DND-41 (cell line): ENCODE measurements around the gene JAKMIP1.
A peak's percentile ranks its signal among the peaks of the same experiment; 100 is the strongest.

Source experiments
- ATAC-seq: fragments of 200-7000 bp; cut with Tn5 transposase; 3 replicates; pipeline ENCODE4 v1.9.1; 2021; ENCODE audit warnings: low read depth; ENCODE audit not compliant: insufficient read depth
- DNase-seq: peaks from one replicate; pipeline ENCODE4 v3.0.0-alpha.2; 2020
- H2AFZ ChIP-seq: 2 replicates; pipeline ENCODE4 v1.6.0; 2012; ENCODE audit warnings: low read depth, low read length
- H3K27ac ChIP-seq: 2 replicates; pipeline ENCODE4 v1.5.1; 2012; ENCODE audit warnings: low read length, inconsistent platforms
- H3K27me3 ChIP-seq: fragments of 200-600 bp; sonication (generic); 2 replicates; pipeline ENCODE4 v1.6.0; 2012; ENCODE audit warnings: low read length, mild to moderate bottlenecking, inconsistent platforms; ENCODE audit not compliant: insufficient read depth, poor library complexity
- H3K36me3 ChIP-seq: 2 replicates; pipeline ENCODE4 v1.5.1; 2012; ENCODE audit warnings: low read length, inconsistent platforms; ENCODE audit not compliant: insufficient read depth
- H3K4me1 ChIP-seq: 2 replicates; pipeline ENCODE4 v1.5.1; 2012; ENCODE audit warnings: mild to moderate bottlenecking, low read length; ENCODE audit not compliant: insufficient read depth
- H3K4me2 ChIP-seq: 2 replicates; pipeline ENCODE4 v1.6.0; 2012; ENCODE audit warnings: mild to moderate bottlenecking, moderate library complexity, low read length, inconsistent platforms; ENCODE audit not compliant: insufficient read depth
- H3K4me3 ChIP-seq, 2 experiments: fragments of 200-600 bp in 1 of 2; shearing (Covaris generic) in 1 of 2; 2 replicates each; pipeline ENCODE4 v1.5.1; 2012 to 2016; ENCODE audit warnings: inconsistent platforms in 2 of 2, low read length in 2 of 2, mild to moderate bottlenecking in 2 of 2, low read depth in 1 of 2, moderate library complexity in 1 of 2
- H3K79me2 ChIP-seq: 2 replicates; pipeline ENCODE4 v1.6.0; 2012; ENCODE audit warnings: low read length, inconsistent platforms; ENCODE audit not compliant: insufficient read depth
- H3K9ac ChIP-seq: 2 replicates; pipeline ENCODE4 v1.6.0; 2012; ENCODE audit warnings: low read depth, mild to moderate bottlenecking, inconsistent platforms, low read length, moderate library complexity
- H3K9me3 ChIP-seq: 2 replicates; pipeline ENCODE4 v1.5.1; 2012; ENCODE audit warnings: low read length, moderate library complexity, mild to moderate bottlenecking, inconsistent platforms; ENCODE audit not compliant: insufficient read depth, severe bottlenecking
- H4K20me1 ChIP-seq: 2 replicates; pipeline ENCODE4 v1.6.0; 2012; ENCODE audit warnings: low read length; ENCODE audit not compliant: insufficient read depth
- CTCF ChIP-seq: IDR thresholded peaks from 2 replicates; pipeline ENCODE4 v1.5.1; 2012; ENCODE audit warnings: borderline replicate concordance, low read length, moderate library complexity, mild to moderate bottlenecking; ENCODE audit not compliant: poor library complexity, severe bottlenecking; ENCODE audit errors: extremely low read depth
- EZH2 ChIP-seq: IDR thresholded peaks from 3 replicates; pipeline ENCODE4 v1.6.1; 2012; ENCODE audit warnings: borderline replicate concordance, low read depth, mild to moderate bottlenecking, moderate library complexity, low read length, inconsistent platforms; ENCODE audit not compliant: severe bottlenecking

JAKMIP1 gene

GRCh38 chr4:6125103-6125651 lies 75.2 kb downstream of the JAKMIP1 start:
- Histone ChIP-seq H3K27me3 (no peaks in the 10 kb centered on the region), H3K4me2 (no peak overlapping the region), H3K4me1 (no peaks in the 10 kb centered on the region), H3K27ac (no peak overlapping the region), H3K9ac (no peak overlapping the region), H3K79me2 (no peaks in the 10 kb centered on the region), H3K4me3 (no peak overlapping the region), H3K36me3 (no peaks in the 10 kb centered on the region), H2AFZ (no peak overlapping the region), H3K9me3 (no peaks in the 10 kb centered on the region), H4K20me1 (no peaks in the 10 kb centered on the region; the same call in none of the 2 replicates)
- TF ChIP-seq CTCF: no peak
- no peak for TF ChIP-seq EZH2
- ATAC-seq (peak; percentile 35; the same call in 1 of the 3 replicates), DNase-seq (no peak)

DNA sequence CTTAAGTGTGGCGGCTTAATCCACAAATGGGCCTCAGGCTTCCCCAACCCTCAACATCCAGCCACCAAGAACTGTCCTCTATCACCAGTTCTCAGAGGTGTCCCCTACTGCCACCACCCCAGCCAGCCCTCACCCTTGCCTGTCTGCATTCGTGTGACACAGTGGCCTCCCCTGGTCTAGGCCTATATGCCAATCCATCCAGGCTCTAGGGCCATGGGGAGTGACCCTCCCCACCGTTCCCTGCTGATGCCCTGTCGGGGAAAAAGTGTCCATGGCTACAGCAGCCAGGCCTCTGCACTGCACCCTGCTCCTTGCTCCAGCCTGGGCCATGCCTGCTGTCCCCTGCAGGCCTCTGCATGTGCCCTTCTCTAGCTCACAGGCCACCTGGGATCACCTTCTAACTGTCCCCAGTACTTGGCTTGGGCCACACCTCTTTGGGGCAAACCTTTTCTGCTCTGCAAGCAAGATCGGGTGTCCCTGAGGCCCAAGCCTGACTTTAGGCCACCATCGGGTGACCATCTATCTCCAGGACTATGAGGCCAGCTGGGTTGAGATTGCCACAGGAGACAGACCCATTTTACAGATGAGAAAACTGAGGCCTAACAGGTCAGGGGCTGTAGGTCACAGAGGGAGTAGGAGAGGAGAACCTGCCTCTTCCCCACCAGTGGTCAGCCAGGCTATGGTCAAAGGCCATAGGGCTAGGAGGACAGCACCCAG lies 75.8 kb downstream of the JAKMIP1 start:
- H3K9me3 ChIP-seq: no peaks in the 10 kb centered on the region
- no peaks in the 10 kb centered on the region for H3K4me1 ChIP-seq
- no peak overlapping the region for H3K4me3 ChIP-seq
- H4K20me1 ChIP-seq: no peaks in the 10 kb centered on the region; the same call in none of the 2 replicates
- no peak overlapping the region for H3K27ac ChIP-seq
- H2AFZ ChIP-seq: no peak overlapping the region
- no peak for ATAC-seq
- no peaks in the 10 kb centered on the region for H3K36me3 ChIP-seq
- no peak overlapping the region for H3K9ac ChIP-seq
- TF ChIP-seq EZH2: no peak
- no peak for TF ChIP-seq CTCF
- H3K27me3 ChIP-seq: no peaks in the 10 kb centered on the region
- H3K79me2 ChIP-seq: no peaks in the 10 kb centered on the region
- no peak overlapping the region for H3K4me2 ChIP-seq
- no peak for DNase-seq

- no peak overlapping the region for H3K9ac ChIP-seq
- no peak for ATAC-seq
- no peak overlapping the region for H2AFZ ChIP-seq
- DNase-seq: no peak
- H3K79me2 ChIP-seq: no peaks in the 10 kb centered on the region
- no peak overlapping the region for H3K27ac ChIP-seq
- no peaks in the 10 kb centered on the region for H3K9me3 ChIP-seq
- H3K4me3 ChIP-seq: no peak overlapping the region
- no peaks in the 10 kb centered on the region for H3K27me3 ChIP-seq
- no peaks in the 10 kb centered on the region; the same call in 1 of the 2 replicates for H4K20me1 ChIP-seq
- no peak for TF ChIP-seq CTCF
- TF ChIP-seq EZH2: no peak
- H3K36me3 ChIP-seq: no peaks in the 10 kb centered on the region
- no peak overlapping the region for H3K4me2 ChIP-seq
- no peaks in the 10 kb centered on the region for H3K4me1 ChIP-seq
Observed at GRCh38 chr4:6123976-6124375, 76.4 kb downstream of the JAKMIP1 start.
